DND-41 (cell line): ENCODE data around the gene KSR1.

Experiments used
- EZH2 ChIP-seq: IDR thresholded peaks from 3 replicates; pipeline ENCODE4 v1.6.1; 2012; ENCODE audit warnings: borderline replicate concordance, low read depth, mild to moderate bottlenecking, moderate library complexity, low read length, inconsistent platforms; ENCODE audit not compliant: severe bottlenecking
- TF ChIP-seq, protein P1 (sequence below): IDR thresholded peaks from 2 replicates; pipeline ENCODE4 v1.5.1; 2012; ENCODE audit warnings: borderline replicate concordance, low read length, moderate library complexity, mild to moderate bottlenecking; ENCODE audit not compliant: poor library complexity, severe bottlenecking; ENCODE audit errors: extremely low read depth

DNA sequence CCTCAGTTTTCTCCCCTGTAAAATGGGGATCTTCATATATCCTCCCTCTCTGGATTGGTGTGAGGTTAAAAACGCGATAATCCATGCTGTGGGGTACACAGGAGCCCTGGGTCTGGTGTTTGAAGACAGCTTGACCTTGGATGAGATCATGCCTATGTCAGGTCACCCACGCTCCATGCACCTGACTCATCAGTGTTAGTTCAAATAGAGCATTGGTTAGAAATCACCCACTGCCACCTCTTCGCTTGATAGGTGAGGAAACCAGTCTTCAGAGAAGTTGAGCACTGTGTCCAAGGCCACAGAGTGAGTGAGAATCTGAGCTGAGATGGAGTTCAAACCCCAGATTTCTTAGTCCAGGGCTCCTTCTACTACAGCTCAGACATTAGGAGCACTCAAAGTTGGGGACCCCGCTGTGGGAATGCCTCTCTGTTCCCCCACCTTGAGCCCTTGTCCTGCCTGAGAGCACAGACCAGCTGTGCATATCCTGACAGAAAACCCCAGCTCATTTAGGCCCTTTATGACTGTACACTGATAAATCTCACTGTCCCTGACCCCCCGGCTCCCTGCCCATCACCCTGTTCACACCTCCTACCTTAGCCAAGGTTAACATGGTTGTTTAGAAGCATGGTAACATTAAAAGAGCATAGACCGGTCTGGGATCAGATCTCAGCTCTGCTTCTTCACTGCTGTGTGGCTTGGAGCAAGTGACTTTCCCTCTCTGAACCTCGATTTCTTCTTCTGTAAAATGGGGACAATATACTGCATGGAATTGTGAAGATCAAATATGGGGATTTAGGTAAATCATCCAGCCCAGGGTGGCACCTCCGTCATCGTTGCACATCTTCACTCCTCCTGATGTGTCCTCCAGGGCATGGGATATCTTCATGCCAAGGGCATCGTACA, 152.3 kb downstream of the KSR1 start:
- no peak for TF ChIP-seq EZH2
- TF ChIP-seq, protein P1, sequence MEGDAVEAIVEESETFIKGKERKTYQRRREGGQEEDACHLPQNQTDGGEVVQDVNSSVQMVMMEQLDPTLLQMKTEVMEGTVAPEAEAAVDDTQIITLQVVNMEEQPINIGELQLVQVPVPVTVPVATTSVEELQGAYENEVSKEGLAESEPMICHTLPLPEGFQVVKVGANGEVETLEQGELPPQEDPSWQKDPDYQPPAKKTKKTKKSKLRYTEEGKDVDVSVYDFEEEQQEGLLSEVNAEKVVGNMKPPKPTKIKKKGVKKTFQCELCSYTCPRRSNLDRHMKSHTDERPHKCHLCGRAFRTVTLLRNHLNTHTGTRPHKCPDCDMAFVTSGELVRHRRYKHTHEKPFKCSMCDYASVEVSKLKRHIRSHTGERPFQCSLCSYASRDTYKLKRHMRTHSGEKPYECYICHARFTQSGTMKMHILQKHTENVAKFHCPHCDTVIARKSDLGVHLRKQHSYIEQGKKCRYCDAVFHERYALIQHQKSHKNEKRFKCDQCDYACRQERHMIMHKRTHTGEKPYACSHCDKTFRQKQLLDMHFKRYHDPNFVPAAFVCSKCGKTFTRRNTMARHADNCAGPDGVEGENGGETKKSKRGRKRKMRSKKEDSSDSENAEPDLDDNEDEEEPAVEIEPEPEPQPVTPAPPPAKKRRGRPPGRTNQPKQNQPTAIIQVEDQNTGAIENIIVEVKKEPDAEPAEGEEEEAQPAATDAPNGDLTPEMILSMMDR = no peak
